Measurements from ENCODE around the gene TACC3. TPM values are rescaled to one million over a fixed set of nuclear protein-coding genes. Genes with fewer than 3 reads are reported as not detected.

Gene TACC3
- total and polyA plus RNA-seq, 4 donors, result 8.4 to 42.3 (median 21.8) TPM

DNA sequence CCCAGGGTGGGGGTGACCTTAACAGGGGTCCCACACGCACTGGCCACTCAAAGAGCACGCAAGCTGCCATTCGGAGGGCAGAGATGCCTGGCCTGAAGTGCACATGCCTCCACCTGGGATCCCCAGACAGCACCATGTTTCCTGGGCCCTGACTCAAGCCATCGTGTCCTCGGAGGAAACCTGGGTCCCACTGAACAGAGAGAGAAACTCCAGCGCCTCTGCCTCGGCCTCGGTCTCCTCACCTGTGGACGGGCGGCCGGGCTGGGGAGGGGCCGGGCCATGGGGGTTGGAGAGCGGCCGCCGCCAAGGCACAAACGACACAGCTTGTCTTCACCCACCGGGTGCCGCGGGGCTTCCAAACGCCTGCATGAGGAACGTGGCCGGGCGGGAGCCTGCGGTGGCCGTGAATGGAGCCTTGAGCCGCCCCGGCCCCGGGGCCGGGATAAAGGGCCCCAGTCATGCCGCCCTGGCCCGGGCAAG, 41.8 kb downstream of the TACC3 start:
- Histone ChIP-seq H3K27ac (ENCODE audit: low read depth, low read length) (peak overlapping the region; percentile 62), H3K4me3 (ENCODE audit: low read depth, low read length) (no peak overlapping the region), H3K9me3 (ENCODE audit: control insufficient read depth, insufficient read depth, low read length) (no peaks in the 10 kb centered on the region), H3K36me3 (ENCODE audit: control insufficient read depth, insufficient read depth, low read length) (peaks cover 14% of the 10 kb centered on the region), H3K4me1 (ENCODE audit: control insufficient read depth, insufficient read depth, low read length) (peaks cover 86% of the 10 kb centered on the region), H3K27me3 (ENCODE audit: control insufficient read depth, insufficient read depth, low read length) (peaks cover 25% of the 10 kb centered on the region)
- 17% methylated on average over 31 of the region's 31 CpGs for WGBS (ENCODE audit: insufficient coverage)
- DNase-seq (ENCODE audit: low read depth in 4 of 6, low spot score in 6 of 6), result no peak

DNA sequence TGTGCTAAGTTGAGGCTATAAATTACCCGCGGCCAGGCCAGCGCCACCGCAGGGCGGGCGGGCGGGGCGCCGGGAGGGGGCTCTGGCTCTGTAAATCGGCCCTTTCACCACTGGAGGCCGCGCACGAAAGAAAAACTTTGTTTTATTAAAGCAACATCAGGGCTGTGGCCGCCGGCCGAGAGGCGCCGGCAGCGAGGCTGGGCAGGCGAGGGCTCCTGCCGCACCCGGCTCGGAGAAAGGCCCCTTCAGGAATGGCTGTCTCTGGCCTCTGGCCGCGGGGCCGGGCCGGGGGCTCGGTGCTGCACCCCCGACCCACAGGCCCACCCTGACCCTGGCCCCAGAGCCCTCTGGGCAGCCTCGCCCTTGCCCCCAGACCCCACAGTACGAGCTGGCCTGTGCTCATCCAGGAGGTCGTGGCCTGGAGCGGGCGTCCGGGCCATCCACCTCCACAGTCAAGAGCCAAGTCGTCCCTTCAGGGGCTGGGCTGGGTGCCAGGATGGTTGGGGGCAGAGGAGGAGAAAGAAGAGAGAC, 42.3 kb downstream of the TACC3 start:
- peak overlapping the region; percentile 76 for H3K27ac ChIP-seq (ENCODE audit: low read depth, low read length)
- 7% methylated on average over 31 of the region's 36 CpGs for WGBS (ENCODE audit: insufficient coverage)
- peak in 2 of 6 donors; percentile 76 to 79 for DNase-seq (ENCODE audit: low read depth in 4 of 6, low spot score in 6 of 6)
- no peak overlapping the region for H3K4me3 ChIP-seq (ENCODE audit: low read depth, low read length)
- H3K4me1 ChIP-seq (ENCODE audit: control insufficient read depth, insufficient read depth, low read length), result peaks cover 89% of the 10 kb centered on the region
- H3K27me3 ChIP-seq (ENCODE audit: control insufficient read depth, insufficient read depth, low read length), result peaks cover 29% of the 10 kb centered on the region
- peaks cover 11% of the 10 kb centered on the region for H3K36me3 ChIP-seq (ENCODE audit: control insufficient read depth, insufficient read depth, low read length)
- no peaks in the 10 kb centered on the region for H3K9me3 ChIP-seq (ENCODE audit: control insufficient read depth, insufficient read depth, low read length)

DNA sequence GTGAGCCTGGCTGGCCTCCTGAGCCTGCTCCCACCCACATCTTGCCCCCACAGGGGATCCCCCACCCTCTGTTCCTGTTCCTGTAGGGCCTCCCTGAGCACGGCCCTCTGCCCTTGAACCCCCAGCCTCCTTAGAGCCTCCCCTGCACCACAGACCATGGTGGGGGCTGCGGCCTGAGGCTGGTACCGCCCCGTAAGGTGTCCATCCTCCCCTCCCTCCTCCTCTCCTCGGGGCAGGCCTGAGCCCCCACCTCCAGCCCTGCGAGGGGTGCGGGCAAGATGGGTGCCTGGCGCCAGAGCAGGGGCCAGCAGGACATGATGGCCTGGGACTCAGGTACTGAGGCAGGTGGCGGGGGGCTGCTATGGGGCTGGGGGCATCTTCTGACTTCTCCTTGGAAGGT, 43.3 kb downstream of the TACC3 start:
- H3K4me1 ChIP-seq (ENCODE audit: control insufficient read depth, insufficient read depth, low read length), result peaks cover 92% of the 10 kb centered on the region
- no peaks in the 10 kb centered on the region for H3K9me3 ChIP-seq (ENCODE audit: control insufficient read depth, insufficient read depth, low read length)
- WGBS (ENCODE audit: insufficient coverage), result 86% methylated on average over 3 of the region's 9 CpGs
- no peak overlapping the region for H3K27ac ChIP-seq (ENCODE audit: low read depth, low read length)
- H3K4me3 ChIP-seq (ENCODE audit: low read depth, low read length), result no peak overlapping the region
- DNase-seq (ENCODE audit: low read depth in 4 of 6, low spot score in 6 of 6), result no peak
- H3K27me3 ChIP-seq (ENCODE audit: control insufficient read depth, insufficient read depth, low read length), result peaks cover 31% of the 10 kb centered on the region
- peaks cover 10% of the 10 kb centered on the region for H3K36me3 ChIP-seq (ENCODE audit: control insufficient read depth, insufficient read depth, low read length)

DNA sequence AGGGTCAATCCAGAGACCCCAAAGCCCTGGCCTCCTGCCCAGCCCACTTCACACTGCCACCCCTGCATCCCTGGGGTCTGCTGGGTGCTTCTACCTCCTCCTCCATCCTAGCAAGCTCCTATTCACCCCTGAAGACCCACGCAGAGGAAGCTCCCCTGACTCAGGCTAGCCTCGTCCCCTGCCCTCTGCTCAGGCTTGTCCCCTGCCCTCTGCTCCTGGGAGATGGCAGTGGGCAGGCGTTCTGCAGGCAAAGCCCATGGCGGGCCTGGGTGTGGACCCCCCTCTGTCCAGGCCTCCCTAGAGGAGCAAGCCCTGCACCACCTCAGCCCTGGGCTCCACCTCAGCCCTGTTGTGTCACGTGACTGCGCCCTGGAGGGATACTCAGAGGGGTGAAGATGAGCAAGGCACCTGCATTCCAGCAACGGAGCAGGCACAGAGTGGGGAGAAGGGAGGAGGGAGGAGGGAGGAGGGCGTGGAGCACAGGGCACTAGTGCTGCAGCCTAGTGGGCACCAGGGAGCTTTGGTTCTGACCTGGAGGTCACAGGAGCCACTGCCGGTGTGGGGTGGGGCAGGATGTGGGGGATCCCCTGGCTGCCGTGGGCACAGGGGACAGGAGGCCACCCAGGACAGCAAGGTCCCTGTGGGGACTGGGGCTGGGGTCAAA, 44.2 kb downstream of the TACC3 start:
- Histone ChIP-seq H3K4me1 (ENCODE audit: control insufficient read depth, insufficient read depth, low read length) (peaks cover 92% of the 10 kb centered on the region), H3K27me3 (ENCODE audit: control insufficient read depth, insufficient read depth, low read length) (peaks cover 34% of the 10 kb centered on the region)

DNA sequence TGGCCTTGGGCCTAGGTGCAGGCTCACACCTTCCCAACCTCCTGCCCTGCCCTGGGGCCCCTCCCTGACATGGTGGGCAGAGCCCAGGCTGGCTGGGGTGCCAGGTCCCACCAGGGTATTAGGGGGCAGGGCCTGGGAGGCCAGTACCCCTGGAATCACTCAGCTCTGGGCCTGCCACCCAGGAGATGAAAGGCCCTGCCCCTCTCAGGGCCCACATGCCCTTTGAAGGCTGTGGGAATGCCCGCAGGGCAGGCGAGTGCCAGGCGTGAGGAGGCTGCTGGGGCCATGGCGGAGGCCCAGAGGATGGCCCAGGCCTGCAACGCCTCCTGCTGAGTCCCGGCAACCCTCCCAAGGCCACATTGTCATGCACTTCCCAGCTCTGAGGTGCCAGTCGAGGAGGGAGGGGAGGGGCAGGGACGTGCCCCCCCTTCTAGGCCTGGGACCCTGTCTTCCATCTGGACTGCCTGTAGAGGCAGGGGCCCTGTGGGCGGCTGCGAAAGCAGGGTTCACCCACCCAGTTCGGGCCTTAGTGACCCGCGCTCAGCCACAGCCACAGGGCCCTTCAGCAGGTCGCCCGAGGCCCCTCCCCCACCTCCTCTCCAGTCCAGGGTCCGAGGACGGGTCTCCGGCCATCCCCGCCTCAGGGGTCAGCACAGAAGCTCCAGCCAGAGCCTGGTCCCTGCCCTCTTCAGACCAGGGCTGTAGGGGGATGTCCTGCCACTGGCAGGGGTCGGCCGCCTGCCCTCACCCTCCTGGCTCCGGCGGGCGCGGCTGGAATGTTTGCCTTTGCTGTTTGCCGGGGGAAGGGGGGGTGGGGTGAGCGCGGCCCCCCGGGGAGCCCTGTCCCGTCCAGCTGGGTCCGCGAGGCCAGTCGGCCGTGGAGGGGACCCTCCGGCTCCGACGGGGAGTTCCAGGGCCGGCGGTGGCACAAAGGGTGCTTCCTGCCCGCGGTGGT, 45.1 kb downstream of the TACC3 start:
- Histone ChIP-seq H3K4me3 (ENCODE audit: low read depth, low read length) (no peak overlapping the region), H3K27me3 (ENCODE audit: control insufficient read depth, insufficient read depth, low read length) (peaks cover 34% of the 10 kb centered on the region), H3K27ac (ENCODE audit: low read depth, low read length) (peak overlapping the region; percentile 69), H3K36me3 (ENCODE audit: control insufficient read depth, insufficient read depth, low read length) (peaks cover 7% of the 10 kb centered on the region), H3K9me3 (ENCODE audit: control insufficient read depth, insufficient read depth, low read length) (no peaks in the 10 kb centered on the region), H3K4me1 (ENCODE audit: control insufficient read depth, insufficient read depth, low read length) (peaks cover 93% of the 10 kb centered on the region)
- DNase-seq (ENCODE audit: low read depth in 4 of 6, low spot score in 6 of 6), result no peak
- 14% methylated on average over 39 of the region's 41 CpGs for WGBS (ENCODE audit: insufficient coverage)

More for the DNA sequence above, 44.2 kb downstream of the TACC3 start:
- WGBS (ENCODE audit: insufficient coverage), result 72% methylated on average over 10 of the region's 10 CpGs
- Histone ChIP-seq H3K36me3 (ENCODE audit: control insufficient read depth, insufficient read depth, low read length) (peaks cover 7% of the 10 kb centered on the region), H3K4me3 (ENCODE audit: low read depth, low read length) (no peak overlapping the region), H3K27ac (ENCODE audit: low read depth, low read length) (peak overlapping the region; percentile 69), H3K9me3 (ENCODE audit: control insufficient read depth, insufficient read depth, low read length) (no peaks in the 10 kb centered on the region)
- no peak for DNase-seq (ENCODE audit: low read depth in 4 of 6, low spot score in 6 of 6)

DNA sequence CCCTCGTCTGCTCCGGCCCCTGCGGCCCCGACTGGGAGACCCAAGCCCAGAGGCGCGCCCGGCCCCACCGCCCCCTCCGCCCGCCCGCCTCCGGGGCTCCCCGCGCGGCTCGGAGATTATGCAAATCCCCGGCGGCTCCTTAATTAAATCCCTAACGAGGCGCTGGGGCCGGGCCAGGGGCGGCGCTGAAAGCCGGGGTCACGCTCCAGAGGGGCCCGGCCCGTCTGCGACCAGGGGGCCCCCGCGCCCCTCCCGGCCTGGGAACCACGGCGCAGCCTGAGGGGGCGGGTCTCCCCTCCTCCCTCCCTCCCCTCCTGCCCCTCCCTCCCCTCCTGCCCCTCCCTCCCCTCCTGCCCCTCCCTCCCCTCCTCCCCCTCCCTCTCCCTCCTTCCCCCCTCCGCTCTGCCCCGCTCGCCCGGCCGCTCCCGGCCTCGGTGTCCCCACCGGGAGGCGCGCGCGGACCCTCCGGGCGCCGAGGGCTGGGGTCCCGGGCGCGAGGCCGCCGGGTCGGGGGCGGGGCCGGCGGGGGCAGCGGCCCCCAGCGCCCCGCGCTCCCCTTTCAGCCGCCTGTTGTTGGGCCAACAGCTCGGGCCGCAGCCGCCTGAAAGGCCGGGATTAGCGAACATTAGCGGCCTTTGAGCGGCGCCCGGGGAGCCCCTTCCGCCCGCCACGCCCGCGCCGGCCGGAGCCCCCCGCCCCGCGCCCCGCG, 45.9 kb downstream of the TACC3 start:
- H3K27ac ChIP-seq (ENCODE audit: low read depth, low read length), result peak overlapping the region; percentile 69
- WGBS (ENCODE audit: insufficient coverage), result under 1% methylated on average over 70 of the region's 84 CpGs
- H3K27me3 ChIP-seq (ENCODE audit: control insufficient read depth, insufficient read depth, low read length), result peaks cover 34% of the 10 kb centered on the region
- no peaks in the 10 kb centered on the region for H3K9me3 ChIP-seq (ENCODE audit: control insufficient read depth, insufficient read depth, low read length)
- DNase-seq (ENCODE audit: low read depth in 4 of 6, low spot score in 6 of 6), result peak in 2 of 6 donors; percentile 73 to 77
- peaks cover 7% of the 10 kb centered on the region for H3K36me3 ChIP-seq (ENCODE audit: control insufficient read depth, insufficient read depth, low read length)
- H3K4me1 ChIP-seq (ENCODE audit: control insufficient read depth, insufficient read depth, low read length), result peaks cover 93% of the 10 kb centered on the region
- H3K4me3 ChIP-seq (ENCODE audit: low read depth, low read length), result no peak overlapping the region

DNA sequence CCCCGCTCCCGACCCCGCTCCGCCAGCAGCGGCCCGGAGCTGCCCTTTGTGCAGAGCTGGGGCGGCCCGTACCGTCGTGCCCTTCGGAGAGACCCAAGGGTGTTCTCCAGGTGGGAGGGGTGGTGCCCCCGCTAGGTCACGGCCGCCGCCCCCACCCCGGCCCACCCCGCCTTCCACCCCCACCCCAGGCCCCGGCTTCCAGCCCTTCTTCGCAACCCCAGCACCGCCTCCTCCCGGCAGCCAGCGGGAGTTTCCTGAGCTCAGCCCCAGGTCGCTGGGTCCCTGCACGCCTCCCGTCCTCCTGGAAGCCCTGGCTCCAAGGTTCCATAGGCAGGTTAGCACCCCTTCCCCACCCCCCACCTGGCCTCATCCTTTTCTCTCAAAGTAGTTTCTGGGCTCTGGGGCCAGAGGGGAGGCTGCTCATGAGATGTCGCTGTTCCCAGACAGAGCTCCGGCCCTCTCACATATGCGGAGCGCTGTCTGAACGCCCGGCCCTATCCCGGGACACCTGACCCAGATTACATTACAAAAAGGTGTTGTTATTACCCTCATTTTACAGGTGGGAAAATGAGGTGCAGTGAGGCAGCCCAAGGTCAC, 46.5 kb downstream of the TACC3 start:
- H3K9me3 ChIP-seq (ENCODE audit: control insufficient read depth, insufficient read depth, low read length), result no peaks in the 10 kb centered on the region
- H3K27ac ChIP-seq (ENCODE audit: low read depth, low read length), result no peak overlapping the region
- peaks cover 93% of the 10 kb centered on the region for H3K4me1 ChIP-seq (ENCODE audit: control insufficient read depth, insufficient read depth, low read length)
- 10% methylated on average over 8 of the region's 32 CpGs for WGBS (ENCODE audit: insufficient coverage)
- peaks cover 32% of the 10 kb centered on the region for H3K27me3 ChIP-seq (ENCODE audit: control insufficient read depth, insufficient read depth, low read length)
- H3K36me3 ChIP-seq (ENCODE audit: control insufficient read depth, insufficient read depth, low read length), result peaks cover 7% of the 10 kb centered on the region
- peak in 2 of 6 donors; percentile 50 to 62 for DNase-seq (ENCODE audit: low read depth in 4 of 6, low spot score in 6 of 6)
- no peak overlapping the region for H3K4me3 ChIP-seq (ENCODE audit: low read depth, low read length)

DNA sequence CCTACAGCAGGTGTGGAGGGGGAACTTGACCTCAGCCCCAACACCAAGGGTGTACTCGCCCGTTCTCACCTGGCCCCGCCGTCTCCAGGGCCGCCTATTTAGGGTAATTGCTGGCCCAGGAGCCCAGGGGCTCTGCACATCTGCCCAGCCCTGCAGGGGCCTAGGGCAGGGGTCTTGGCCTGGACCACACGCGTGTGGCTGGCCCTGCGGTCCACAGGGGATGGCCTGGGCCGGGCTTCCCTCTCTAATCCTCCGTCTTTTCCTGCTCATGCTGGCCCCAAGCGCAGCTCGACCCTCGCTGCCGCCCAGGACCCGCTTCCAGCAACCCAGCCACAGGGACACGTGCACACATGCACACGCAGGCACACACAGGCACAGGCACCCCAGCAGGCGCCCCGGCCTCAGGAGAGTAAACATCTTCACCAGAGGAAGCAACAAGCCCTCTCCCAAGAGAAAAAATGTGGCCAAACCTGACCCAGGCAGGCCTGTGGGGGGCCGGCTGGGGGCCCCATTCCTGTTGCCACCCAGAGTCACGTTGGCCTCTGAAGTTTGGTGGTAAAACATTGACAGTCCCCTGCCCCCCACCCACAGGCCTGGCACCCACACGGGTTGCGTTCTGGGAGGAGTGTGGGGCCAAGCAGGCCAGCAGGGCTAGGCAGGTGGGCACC, 47.2 kb downstream of the TACC3 start:
- no peak overlapping the region for H3K4me3 ChIP-seq (ENCODE audit: low read depth, low read length)
- no peak overlapping the region for H3K27ac ChIP-seq (ENCODE audit: low read depth, low read length)
- WGBS (ENCODE audit: insufficient coverage), result 59% methylated on average over 16 of the region's 23 CpGs
- no peaks in the 10 kb centered on the region for H3K9me3 ChIP-seq (ENCODE audit: control insufficient read depth, insufficient read depth, low read length)
- H3K27me3 ChIP-seq (ENCODE audit: control insufficient read depth, insufficient read depth, low read length), result peaks cover 32% of the 10 kb centered on the region
- no peak for DNase-seq (ENCODE audit: low read depth in 4 of 6, low spot score in 6 of 6)
- H3K36me3 ChIP-seq (ENCODE audit: control insufficient read depth, insufficient read depth, low read length), result peaks cover 7% of the 10 kb centered on the region
- peaks cover 94% of the 10 kb centered on the region for H3K4me1 ChIP-seq (ENCODE audit: control insufficient read depth, insufficient read depth, low read length)

Measured in spinal cord (tissue), 10 donors.